Neural progenitor cell (in vitro differentiated cells): Measurements from ENCODE around the gene CXCL14.

ENCODE experiments used
- EZH2phosphoT487 ChIP-seq: fragments of 200-600 bp; sonication (generic); IDR thresholded peaks from 2 replicates; pipeline ENCODE4 v1.6.1; 2017; ENCODE audit warnings: antibody characterized with exemption
- TF ChIP-seq, protein P1 (sequence below): fragments of 200-600 bp; sonication (generic); IDR thresholded peaks from 2 replicates; pipeline ENCODE4 v1.5.1; 2017; ENCODE audit warnings: antibody characterized with exemption, mild to moderate bottlenecking

DNA sequence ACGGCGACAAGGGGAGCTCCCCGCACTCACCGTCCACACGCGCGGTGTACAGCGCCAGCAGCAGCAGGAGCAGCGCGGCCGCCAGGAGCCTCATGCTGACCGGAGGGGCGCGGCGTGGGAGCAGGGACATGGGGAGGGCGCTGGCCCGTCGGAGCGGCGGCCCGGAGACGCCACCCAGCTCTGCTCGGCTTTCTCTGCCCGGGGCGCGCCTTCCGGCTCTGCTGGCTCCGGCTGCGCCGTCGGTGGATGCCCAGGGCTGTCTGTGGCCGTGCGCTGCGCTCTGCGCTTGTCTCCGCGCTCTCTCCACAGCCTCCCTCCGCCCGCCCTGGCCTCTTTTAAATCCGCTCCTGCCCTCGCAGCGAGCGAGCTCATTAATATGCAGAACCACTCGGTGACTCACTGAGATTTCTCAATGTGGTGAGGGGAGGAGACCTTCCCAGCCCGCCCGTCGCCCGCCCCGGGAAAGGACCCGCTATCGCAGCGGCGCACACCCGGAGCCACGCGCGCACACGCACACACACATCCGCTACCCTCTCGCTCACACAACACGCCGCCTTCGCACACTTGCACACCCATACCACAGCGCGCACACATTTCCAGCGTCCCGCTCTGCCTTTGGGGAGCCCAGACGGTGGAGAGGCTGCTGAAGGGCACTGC, at the start of gene CXCL14:
- TF ChIP-seq EZH2phosphoT487: peak; percentile 81
- TF ChIP-seq, protein P1, sequence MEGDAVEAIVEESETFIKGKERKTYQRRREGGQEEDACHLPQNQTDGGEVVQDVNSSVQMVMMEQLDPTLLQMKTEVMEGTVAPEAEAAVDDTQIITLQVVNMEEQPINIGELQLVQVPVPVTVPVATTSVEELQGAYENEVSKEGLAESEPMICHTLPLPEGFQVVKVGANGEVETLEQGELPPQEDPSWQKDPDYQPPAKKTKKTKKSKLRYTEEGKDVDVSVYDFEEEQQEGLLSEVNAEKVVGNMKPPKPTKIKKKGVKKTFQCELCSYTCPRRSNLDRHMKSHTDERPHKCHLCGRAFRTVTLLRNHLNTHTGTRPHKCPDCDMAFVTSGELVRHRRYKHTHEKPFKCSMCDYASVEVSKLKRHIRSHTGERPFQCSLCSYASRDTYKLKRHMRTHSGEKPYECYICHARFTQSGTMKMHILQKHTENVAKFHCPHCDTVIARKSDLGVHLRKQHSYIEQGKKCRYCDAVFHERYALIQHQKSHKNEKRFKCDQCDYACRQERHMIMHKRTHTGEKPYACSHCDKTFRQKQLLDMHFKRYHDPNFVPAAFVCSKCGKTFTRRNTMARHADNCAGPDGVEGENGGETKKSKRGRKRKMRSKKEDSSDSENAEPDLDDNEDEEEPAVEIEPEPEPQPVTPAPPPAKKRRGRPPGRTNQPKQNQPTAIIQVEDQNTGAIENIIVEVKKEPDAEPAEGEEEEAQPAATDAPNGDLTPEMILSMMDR: no peak
